ENCODE data around the gene HDGF. TPM values are rescaled to one million over a fixed set of nuclear protein-coding genes. Genes with fewer than 3 reads are reported as not detected.

HDGF gene
- total RNA-seq, 3 donors from 2014 or later (not counting 1 experiment from before 2014, with no cell fraction given): 95.3 to 110 (median 96.6) TPM

GRCh38 chr1:156721131-156721530, 30.3 kb downstream of the HDGF start:
- H3K27me3 ChIP-seq (ENCODE audit: control insufficient read depth, insufficient read depth, low read length): no peaks in the 10 kb centered on the region
- Mint-ChIP-seq H3K27me3 (ENCODE audit: low read depth in 2 of 2) (no peaks in the 10 kb centered on the region), H3K4me3 (no peak overlapping the region), H3K36me3 (peaks cover 14% of the 10 kb centered on the region), H3K27ac (no peak overlapping the region), H3K4me1 (peaks cover 20 to 22% of the 10 kb centered on the region in 2 donors), H3K9me3 (no peaks in the 10 kb centered on the region)
- intact Hi-C loops (cut with micrococcal nuclease): no loop called here
- no peaks in the 10 kb centered on the region for H3K9me3 ChIP-seq (ENCODE audit: control insufficient read depth, insufficient read depth, low read length)
- H3K4me1 ChIP-seq (ENCODE audit: control insufficient read depth, insufficient read depth, low read length): peaks cover 17% of the 10 kb centered on the region
- TF ChIP-seq CTCF (IDR thresholded peaks at IDR 0.05): no peak
- ATAC-seq: no peak
- DNase-seq: no peak
- H3K4me3 ChIP-seq (ENCODE audit: low read length): no peak overlapping the region
- WGBS (ENCODE audit: insufficient coverage): 95% methylated on average over 2 of the region's 2 CpGs
- no peak overlapping the region for H3K27ac ChIP-seq (ENCODE audit: low read length)
- peaks cover 37% of the 10 kb centered on the region for H3K36me3 ChIP-seq (ENCODE audit: control insufficient read depth, insufficient read depth, low read length)

GRCh38 chr1:156717351-156717750, 34.1 kb downstream of the HDGF start:
- ATAC-seq: no peak
- no peaks in the 10 kb centered on the region for H3K27me3 ChIP-seq (ENCODE audit: control insufficient read depth, insufficient read depth, low read length)
- no peak for DNase-seq
- H3K27me3 Mint-ChIP-seq (ENCODE audit: low read depth in 2 of 2): no peaks in the 10 kb centered on the region
- no peak for TF ChIP-seq CTCF (IDR thresholded peaks at IDR 0.05)
- peaks cover 18% of the 10 kb centered on the region for H3K36me3 ChIP-seq (ENCODE audit: control insufficient read depth, insufficient read depth, low read length)
- peaks cover 5 to 20% of the 10 kb centered on the region in 2 donors for H3K4me1 Mint-ChIP-seq
- no peak overlapping the region for H3K4me3 Mint-ChIP-seq
- no peaks in the 10 kb centered on the region for H3K9me3 Mint-ChIP-seq
- peaks cover 12% of the 10 kb centered on the region for H3K36me3 Mint-ChIP-seq
- WGBS (ENCODE audit: insufficient coverage): 98% methylated on average over 4 of the region's 4 CpGs
- no peak overlapping the region for H3K27ac Mint-ChIP-seq
- H3K4me3 ChIP-seq (ENCODE audit: low read length): no peak overlapping the region
- no peaks in the 10 kb centered on the region for H3K9me3 ChIP-seq (ENCODE audit: control insufficient read depth, insufficient read depth, low read length)
- no peaks in the 10 kb centered on the region for H3K4me1 ChIP-seq (ENCODE audit: control insufficient read depth, insufficient read depth, low read length)
- no peak overlapping the region for H3K27ac ChIP-seq (ENCODE audit: low read length)
- intact Hi-C loops (cut with micrococcal nuclease): no loop called here

GRCh38 chr1:156714830-156715229, 36.6 kb downstream of the HDGF start:
- no peak for ATAC-seq

More at GRCh38 chr1:156714830-156715229, 36.6 kb downstream of the HDGF start:
- Mint-ChIP-seq H3K27ac (no peak overlapping the region), H3K27me3 (ENCODE audit: low read depth in 2 of 2) (no peaks in the 10 kb centered on the region), H3K4me1 (peaks cover 5 to 20% of the 10 kb centered on the region in 2 donors), H3K4me3 (no peak overlapping the region), H3K36me3 (peaks cover 12% of the 10 kb centered on the region), H3K9me3 (no peaks in the 10 kb centered on the region)
- Histone ChIP-seq H3K27me3 (ENCODE audit: control insufficient read depth, insufficient read depth, low read length) (no peaks in the 10 kb centered on the region), H3K36me3 (ENCODE audit: control insufficient read depth, insufficient read depth, low read length) (peaks cover 6% of the 10 kb centered on the region), H3K4me3 (ENCODE audit: low read length) (no peak overlapping the region), H3K9me3 (ENCODE audit: control insufficient read depth, insufficient read depth, low read length) (no peaks in the 10 kb centered on the region), H3K4me1 (ENCODE audit: control insufficient read depth, insufficient read depth, low read length) (no peaks in the 10 kb centered on the region), H3K27ac (ENCODE audit: low read length) (no peak overlapping the region)
- no peak for TF ChIP-seq CTCF (IDR thresholded peaks at IDR 0.05)
- intact Hi-C loops (cut with micrococcal nuclease): no loop called here
- no peak for DNase-seq
- WGBS (ENCODE audit: insufficient coverage): 100% methylated on average over 3 of the region's 3 CpGs

Data from natural killer cell (primary cell).